Right renal cortex interstitium (tissue), 3 donors: ENCODE results near the gene QPCT. TPM values are rescaled to one million over a fixed set of nuclear protein-coding genes. Genes with fewer than 3 reads are reported as not detected.

ENCODE experiments used
- DNase-seq, 3 donors: peaks; one replicate each; pipeline ENCODE4 v3.0.0-alpha.2; 2013; ENCODE audit warnings: low read depth in 3 of 3, low spot score in 2 of 3
- polyA plus RNA-seq, 3 donors: library from polyadenylated mRNA; unstranded; fragments of 120-200 nt; gene quantifications; one replicate each; pipeline ENCODE4 v1.2.1, GENCODE V29; 2013; ENCODE audit not compliant: insufficient read length in 3 of 3

QPCT gene
- polyA plus RNA-seq, 3 donors = 11.4 to 16.4 (median 16.2) TPM

- DNase-seq = peak in 2 of 3 donors; percentile 36 to 45
These were observed 19.4 kb upstream of the QPCT start, which contains the start of gene PRKD3 for GRCh38 chr2:37324786-37325624. Gene PRKD3 (minus strand): TSS chr2:37324833. CDS start chr2:37316524, 8,309 bp downstream.

GRCh38 chr2:37325625-37326071, 18.8 kb upstream of the QPCT start:
- DNase-seq = no peak

- DNase-seq = no peak
These were observed 18.1 kb upstream of the QPCT start for GRCh38 chr2:37326285-37326684.

GRCh38 chr2:37326866-37327634, 17.4 kb upstream of the QPCT start:
- no peak for DNase-seq

- DNase-seq = no peak
These were observed 13.7 kb upstream of the QPCT start for GRCh38 chr2:37330681-37331080.

GRCh38 chr2:37332560-37332959, 11.9 kb upstream of the QPCT start:
- no peak for DNase-seq

GRCh38 chr2:37333256-37333655, 11.2 kb upstream of the QPCT start:
- no peak for DNase-seq

GRCh38 chr2:37335604-37336003, 8.8 kb upstream of the QPCT start:
- DNase-seq = no peak

GRCh38 chr2:37337620-37338280, 6.7 kb upstream of the QPCT start:
- DNase-seq = no peak

GRCh38 chr2:37338933-37339332, 5.5 kb upstream of the QPCT start:
- DNase-seq = no peak

GRCh38 chr2:37340637-37341036, 3.8 kb upstream of the QPCT start:
- no peak for DNase-seq

GRCh38 chr2:37342591-37343220, 1.7 kb upstream of the QPCT start:
- DNase-seq = no peak

- no peak for DNase-seq
These were observed 644 bp upstream of the QPCT start for GRCh38 chr2:37343537-37344434.

- no peak for DNase-seq
These were observed 3.7 kb downstream of the QPCT start for GRCh38 chr2:37348155-37348554.

GRCh38 chr2:37349231-37349860, 4.9 kb downstream of the QPCT start:
- no peak for DNase-seq

GRCh38 chr2:37350034-37350433, 5.6 kb downstream of the QPCT start:
- no peak for DNase-seq

GRCh38 chr2:37354531-37354930, 10.1 kb downstream of the QPCT start:
- DNase-seq = no peak

- DNase-seq = no peak
These were observed 11.3 kb downstream of the QPCT start for GRCh38 chr2:37355735-37356134.

- DNase-seq = no peak
These were observed 11.9 kb downstream of the QPCT start for GRCh38 chr2:37356299-37356698.
